ENCODE data around the gene BDKRB1.

Gene BDKRB1

DNA sequence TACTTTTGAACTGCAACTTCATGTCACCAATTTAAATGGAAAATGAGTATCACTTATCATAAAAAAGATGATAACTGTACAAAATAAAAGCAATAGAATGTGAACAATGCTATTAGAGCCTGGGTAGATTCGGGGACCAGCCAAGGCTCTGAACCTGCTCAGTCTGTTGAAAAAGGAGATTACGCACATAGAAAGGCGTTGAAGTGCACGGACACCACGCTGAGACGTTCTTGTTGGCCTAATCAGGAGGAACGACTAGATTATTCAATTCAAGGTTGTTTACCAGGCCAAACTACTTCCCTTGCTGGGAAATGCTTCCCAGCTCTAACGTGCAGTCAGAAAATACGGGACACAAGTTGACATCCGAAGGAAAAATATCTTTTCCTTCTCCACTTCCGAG, 23.5 kb upstream of the BDKRB1 start:
- H3K14ac ChIP-seq (ENCODE audit: low read length) = no peak overlapping the region
- H3K27me3 ChIP-seq (ENCODE audit: control insufficient read depth in 3 of 3, insufficient read depth in 3 of 3, low read depth in 1 of 3, low read length in 3 of 3) = peaks cover 0 to 17% (median 0%) of the 10 kb centered on the region in 3 experiments
- no peak overlapping the region for H2BK120ac ChIP-seq (ENCODE audit: low read depth, low read length)
- no CpG with 5 or more reads among the region's 11 CpGs for WGBS, 2 donors (ENCODE audit: extremely low coverage in 2 of 2, insufficient read length in 2 of 2, insufficient replicate concordance in 1 of 2)
- no peak overlapping the region for H2AFZ ChIP-seq (ENCODE audit: low read length)
- H3K79me1 ChIP-seq (ENCODE audit: low read depth, low read length) = no peaks in the 10 kb centered on the region
- no peak overlapping the region for H3K23ac ChIP-seq (ENCODE audit: low read depth, low read length, poor library complexity)
- H3K4me3 ChIP-seq (ENCODE audit: low read length in 2 of 2) = no peak overlapping the region
- no peak overlapping the region for H2BK15ac ChIP-seq (ENCODE audit: low read length)
- no peak overlapping the region for H2BK5ac ChIP-seq (ENCODE audit: low read length)
- H3K36me3 ChIP-seq (replicated peaks in 1 of 2; ENCODE audit: control insufficient read depth in 2 of 2, insufficient read depth in 2 of 2, low read length in 2 of 2) = no peaks in the 10 kb centered on the region
- H3K9me3 ChIP-seq (replicated peaks in 1 of 2; ENCODE audit: control insufficient read depth in 2 of 2, insufficient read depth in 1 of 2, low read depth in 1 of 2, low read length in 2 of 2) = peaks cover 0 to 3% of the 10 kb centered on the region in 2 donors
- H3K9ac ChIP-seq (ENCODE audit: low read depth, low read length, poor library complexity) = no peak overlapping the region
- no peak overlapping the region for H3K27ac ChIP-seq (replicated peaks; ENCODE audit: low read length)
- H2BK12ac ChIP-seq (ENCODE audit: low read length) = no peak overlapping the region
- no peak overlapping the region for H4K91ac ChIP-seq (ENCODE audit: low read depth, low read length, poor library complexity)
- peak; percentile 30 for DNase-seq (ENCODE audit: low spot score)
- H2AK5ac ChIP-seq (ENCODE audit: low read depth, low read length) = no peak overlapping the region
- no peak overlapping the region for H3K4ac ChIP-seq (ENCODE audit: low read length)
- no peak overlapping the region for H3K4me2 ChIP-seq (ENCODE audit: insufficient read depth, low read length, poor library complexity, severe bottlenecking)
- H3K4me1 ChIP-seq (ENCODE audit: control insufficient read depth in 2 of 2, insufficient read depth in 1 of 2, low read depth in 1 of 2, low read length in 2 of 2) = peaks cover 0 to 7% of the 10 kb centered on the region in 2 donors
- no peak overlapping the region for H3K18ac ChIP-seq (ENCODE audit: low read length)
- H4K8ac ChIP-seq (ENCODE audit: low read depth, low read length) = no peak overlapping the region

- no peak overlapping the region for H2BK15ac ChIP-seq (ENCODE audit: low read length)
- no peak for DNase-seq (ENCODE audit: low spot score)
- no peak overlapping the region for H3K27ac ChIP-seq (replicated peaks; ENCODE audit: low read length)
- H3K14ac ChIP-seq (ENCODE audit: low read length) = no peak overlapping the region
- H3K18ac ChIP-seq (ENCODE audit: low read length) = no peak overlapping the region
- H4K8ac ChIP-seq (ENCODE audit: low read depth, low read length) = no peak overlapping the region
- no peaks in the 10 kb centered on the region for H3K79me1 ChIP-seq (ENCODE audit: low read depth, low read length)
- no peak overlapping the region for H2BK120ac ChIP-seq (ENCODE audit: low read depth, low read length)
- H3K27me3 ChIP-seq (ENCODE audit: control insufficient read depth in 3 of 3, insufficient read depth in 3 of 3, low read depth in 1 of 3, low read length in 3 of 3) = peaks cover 0 to 17% (median 0%) of the 10 kb centered on the region in 3 experiments
- H3K23ac ChIP-seq (ENCODE audit: low read depth, low read length, poor library complexity) = no peak overlapping the region
- no peak overlapping the region for H3K4me3 ChIP-seq (ENCODE audit: low read length in 2 of 2)
- H3K4me1 ChIP-seq (ENCODE audit: control insufficient read depth in 2 of 2, insufficient read depth in 1 of 2, low read depth in 1 of 2, low read length in 2 of 2) = peaks cover 0 to 7% of the 10 kb centered on the region in 2 donors
- peak overlapping the region; percentile 6 for H2AK5ac ChIP-seq (ENCODE audit: low read depth, low read length)
- no peak overlapping the region for H2BK12ac ChIP-seq (ENCODE audit: low read length)
- H2AFZ ChIP-seq (ENCODE audit: low read length) = no peak overlapping the region
- no peak overlapping the region for H3K9ac ChIP-seq (ENCODE audit: low read depth, low read length, poor library complexity)
- no peak overlapping the region for H4K91ac ChIP-seq (ENCODE audit: low read depth, low read length, poor library complexity)
- H3K4me2 ChIP-seq (ENCODE audit: insufficient read depth, low read length, poor library complexity, severe bottlenecking) = no peak overlapping the region
- H3K4ac ChIP-seq (ENCODE audit: low read length) = no peak overlapping the region
- no peak overlapping the region for H2BK5ac ChIP-seq (ENCODE audit: low read length)
- no peaks in the 10 kb centered on the region for H3K36me3 ChIP-seq (replicated peaks in 1 of 2; ENCODE audit: control insufficient read depth in 2 of 2, insufficient read depth in 2 of 2, low read length in 2 of 2)
- H3K9me3 ChIP-seq (replicated peaks in 1 of 2; ENCODE audit: control insufficient read depth in 2 of 2, insufficient read depth in 1 of 2, low read depth in 1 of 2, low read length in 2 of 2) = peaks cover 0 to 2% of the 10 kb centered on the region in 2 donors
- WGBS, 2 donors (ENCODE audit: extremely low coverage in 2 of 2, insufficient read length in 2 of 2, insufficient replicate concordance in 1 of 2) = no CpG with 5 or more reads among the region's 3 CpGs
Measured at GRCh38 chr14:96233661-96234060, 22.3 kb upstream of the BDKRB1 start.

- DNase-seq (ENCODE audit: low spot score) = no peak
- H2AK5ac ChIP-seq (ENCODE audit: low read depth, low read length) = no peak overlapping the region
- WGBS, 2 donors (ENCODE audit: extremely low coverage in 2 of 2, insufficient read length in 2 of 2, insufficient replicate concordance in 1 of 2) = no CpG with 5 or more reads among the region's 4 CpGs
Measured at GRCh38 chr14:96235426-96235825, 20.6 kb upstream of the BDKRB1 start.

GRCh38 chr14:96237641-96238040, 18.4 kb upstream of the BDKRB1 start:
- H3K27me3 ChIP-seq (ENCODE audit: control insufficient read depth in 3 of 3, insufficient read depth in 3 of 3, low read depth in 1 of 3, low read length in 3 of 3) = peaks cover 0 to 6% (median 0%) of the 10 kb centered on the region in 3 experiments
- H3K4me2 ChIP-seq (ENCODE audit: insufficient read depth, low read length, poor library complexity, severe bottlenecking) = no peak overlapping the region
- H2BK12ac ChIP-seq (ENCODE audit: low read length) = no peak overlapping the region
- no CpG with 5 or more reads among the region's 2 CpGs for WGBS, 2 donors (ENCODE audit: extremely low coverage in 2 of 2, insufficient read length in 2 of 2, insufficient replicate concordance in 1 of 2)
- no peak overlapping the region for H2BK5ac ChIP-seq (ENCODE audit: low read length)
- no peak overlapping the region for H3K18ac ChIP-seq (ENCODE audit: low read length)
- no peak overlapping the region for H3K4me3 ChIP-seq (ENCODE audit: low read length in 2 of 2)
- no peaks in the 10 kb centered on the region for H3K79me1 ChIP-seq (ENCODE audit: low read depth, low read length)
- H2BK15ac ChIP-seq (ENCODE audit: low read length) = no peak overlapping the region
- H3K9ac ChIP-seq (ENCODE audit: low read depth, low read length, poor library complexity) = no peak overlapping the region
- no peak overlapping the region for H3K4ac ChIP-seq (ENCODE audit: low read length)
- no peak overlapping the region for H2BK120ac ChIP-seq (ENCODE audit: low read depth, low read length)
- H4K8ac ChIP-seq (ENCODE audit: low read depth, low read length) = no peak overlapping the region
- DNase-seq (ENCODE audit: low spot score) = no peak
- no peak overlapping the region for H2AK5ac ChIP-seq (ENCODE audit: low read depth, low read length)
- H2AFZ ChIP-seq (ENCODE audit: low read length) = no peak overlapping the region
- no peaks in the 10 kb centered on the region for H3K4me1 ChIP-seq (ENCODE audit: control insufficient read depth in 2 of 2, insufficient read depth in 1 of 2, low read depth in 1 of 2, low read length in 2 of 2)
- H3K27ac ChIP-seq (replicated peaks; ENCODE audit: low read length) = no peak overlapping the region
- H3K9me3 ChIP-seq (replicated peaks in 1 of 2; ENCODE audit: control insufficient read depth in 2 of 2, insufficient read depth in 1 of 2, low read depth in 1 of 2, low read length in 2 of 2) = no peaks in the 10 kb centered on the region
- H4K91ac ChIP-seq (ENCODE audit: low read depth, low read length, poor library complexity) = no peak overlapping the region
- no peak overlapping the region for H3K23ac ChIP-seq (ENCODE audit: low read depth, low read length, poor library complexity)
- no peaks in the 10 kb centered on the region for H3K36me3 ChIP-seq (replicated peaks in 1 of 2; ENCODE audit: control insufficient read depth in 2 of 2, insufficient read depth in 2 of 2, low read length in 2 of 2)
- H3K14ac ChIP-seq (ENCODE audit: low read length) = no peak overlapping the region

More at GRCh38 chr14:96235426-96235825, 20.6 kb upstream of the BDKRB1 start:
- Histone ChIP-seq H3K4me3 (ENCODE audit: low read length in 2 of 2) (peak overlapping the region in 1 of 2 donors; percentile 43), H3K18ac (ENCODE audit: low read length) (no peak overlapping the region), H2AFZ (ENCODE audit: low read length) (no peak overlapping the region), H3K9ac (ENCODE audit: low read depth, low read length, poor library complexity) (no peak overlapping the region), H2BK120ac (ENCODE audit: low read depth, low read length) (no peak overlapping the region), H2BK12ac (ENCODE audit: low read length) (no peak overlapping the region), H3K9me3 (replicated peaks in 1 of 2; ENCODE audit: control insufficient read depth in 2 of 2, insufficient read depth in 1 of 2, low read depth in 1 of 2, low read length in 2 of 2) (no peaks in the 10 kb centered on the region), H3K27ac (replicated peaks; ENCODE audit: low read length) (no peak overlapping the region), H3K4me1 (ENCODE audit: control insufficient read depth in 2 of 2, insufficient read depth in 1 of 2, low read depth in 1 of 2, low read length in 2 of 2) (peaks cover 0 to 7% of the 10 kb centered on the region in 2 donors), H2BK5ac (ENCODE audit: low read length) (no peak overlapping the region), H3K79me1 (ENCODE audit: low read depth, low read length) (no peaks in the 10 kb centered on the region), H3K4ac (ENCODE audit: low read length) (no peak overlapping the region), H2BK15ac (ENCODE audit: low read length) (no peak overlapping the region), H3K14ac (ENCODE audit: low read length) (no peak overlapping the region), H4K8ac (ENCODE audit: low read depth, low read length) (no peak overlapping the region), H3K23ac (ENCODE audit: low read depth, low read length, poor library complexity) (no peak overlapping the region), H3K36me3 (replicated peaks in 1 of 2; ENCODE audit: control insufficient read depth in 2 of 2, insufficient read depth in 2 of 2, low read length in 2 of 2) (no peaks in the 10 kb centered on the region), H4K91ac (ENCODE audit: low read depth, low read length, poor library complexity) (no peak overlapping the region), H3K27me3 (ENCODE audit: control insufficient read depth in 3 of 3, insufficient read depth in 3 of 3, low read depth in 1 of 3, low read length in 3 of 3) (peaks cover 0 to 17% (median 0%) of the 10 kb centered on the region in 3 experiments), H3K4me2 (ENCODE audit: insufficient read depth, low read length, poor library complexity, severe bottlenecking) (no peak overlapping the region)
